ENCODE data around the gene DHX32.

DHX32 gene

DNA sequence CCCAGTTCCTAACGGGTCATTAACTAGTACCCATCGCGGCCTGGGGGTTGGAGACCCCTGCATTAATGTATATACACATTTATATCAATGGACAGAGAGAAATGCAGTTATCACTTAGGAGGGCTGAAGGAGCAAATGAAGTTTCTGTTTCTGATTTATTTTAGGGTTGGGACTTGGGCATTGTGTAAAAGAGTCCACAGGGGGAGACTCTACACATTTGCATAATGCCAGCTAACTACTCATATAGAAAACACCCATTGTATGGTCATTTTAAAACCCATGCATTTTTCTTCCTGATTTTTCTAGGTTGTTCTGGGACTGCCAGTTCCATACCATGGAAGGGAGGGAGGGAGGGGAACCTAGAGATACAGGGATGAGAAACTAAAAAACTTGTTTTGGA is 34.2 kb downstream of the DHX32 start:
- no peak for DNase-seq

DNA sequence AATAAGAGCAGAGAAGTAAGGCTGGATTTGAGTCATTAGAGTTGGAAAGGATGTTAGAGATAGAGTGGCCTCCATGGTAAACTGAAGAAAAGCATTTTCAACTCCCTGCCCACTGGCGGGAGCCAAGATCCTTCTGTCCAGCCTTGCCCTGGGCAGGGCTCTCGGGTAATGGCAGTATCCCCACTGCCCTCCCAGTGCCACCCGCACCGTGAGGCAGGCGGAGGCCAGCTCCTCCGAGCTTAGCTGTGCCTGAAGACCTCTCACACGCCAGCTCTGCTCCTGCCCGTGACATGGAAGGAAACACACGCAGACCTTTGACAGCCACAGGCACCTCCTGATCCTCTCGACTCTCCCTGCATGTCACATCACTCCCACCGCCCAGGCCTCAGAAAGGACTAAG is 35.5 kb downstream of the DHX32 start:
- no peak for DNase-seq

DNA sequence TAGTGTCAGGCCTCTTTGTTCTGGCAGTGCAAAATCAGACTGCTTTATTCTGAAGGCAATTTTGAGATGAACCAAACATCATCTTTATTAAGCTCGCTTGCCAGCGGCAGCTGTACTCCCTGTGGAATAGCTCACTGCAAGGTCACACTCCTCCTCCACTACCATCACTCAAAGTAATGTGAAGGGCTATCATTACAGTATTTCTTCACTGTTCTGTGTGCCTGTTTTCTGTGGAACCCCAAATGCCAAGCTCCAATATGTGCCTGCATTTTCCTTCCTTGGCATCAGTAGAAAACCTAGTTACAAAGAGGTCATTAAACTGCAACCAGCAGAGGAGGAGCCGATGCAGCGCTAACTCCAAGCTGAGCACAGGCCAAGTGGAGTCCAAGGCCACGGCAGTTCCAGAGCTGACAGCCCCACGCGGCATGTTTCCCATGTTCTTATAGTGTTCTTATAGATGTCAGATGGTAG is 36.3 kb downstream of the DHX32 start:
- no peak for DNase-seq

DNA sequence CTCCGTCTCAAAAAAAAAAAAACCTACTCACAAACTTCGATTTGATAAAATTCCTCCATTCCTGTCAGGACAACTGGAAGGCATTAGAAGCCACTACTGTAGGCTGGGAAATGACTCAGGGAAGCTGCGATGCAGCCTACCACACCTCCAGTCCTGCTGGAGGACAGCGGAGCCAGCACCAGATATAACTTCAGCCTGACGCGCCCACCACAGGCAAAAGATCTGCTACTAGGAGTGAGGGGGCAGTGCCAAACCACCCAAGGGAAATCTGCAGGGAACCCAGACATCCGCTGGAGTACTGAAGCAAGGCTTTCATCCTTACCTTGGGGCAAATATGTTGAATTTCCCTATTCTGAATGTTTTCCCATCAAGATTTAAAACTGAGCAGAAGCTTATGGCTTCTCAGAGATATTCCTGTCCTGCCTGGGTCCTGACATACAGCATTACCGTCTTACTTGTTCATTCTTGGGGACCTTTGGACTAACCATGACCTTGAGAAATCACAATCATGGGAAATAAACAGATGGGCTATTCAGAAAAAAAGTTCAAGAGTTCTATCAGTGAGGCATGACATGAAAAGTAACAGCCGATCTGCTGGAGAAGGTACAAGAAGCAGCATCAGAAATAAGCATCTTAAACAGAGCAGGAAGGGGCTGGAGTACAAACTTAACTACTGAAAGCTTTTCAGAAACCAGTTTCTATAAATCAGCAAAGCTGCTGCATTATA is 37.3 kb downstream of the DHX32 start:
- no peak for DNase-seq

DNA sequence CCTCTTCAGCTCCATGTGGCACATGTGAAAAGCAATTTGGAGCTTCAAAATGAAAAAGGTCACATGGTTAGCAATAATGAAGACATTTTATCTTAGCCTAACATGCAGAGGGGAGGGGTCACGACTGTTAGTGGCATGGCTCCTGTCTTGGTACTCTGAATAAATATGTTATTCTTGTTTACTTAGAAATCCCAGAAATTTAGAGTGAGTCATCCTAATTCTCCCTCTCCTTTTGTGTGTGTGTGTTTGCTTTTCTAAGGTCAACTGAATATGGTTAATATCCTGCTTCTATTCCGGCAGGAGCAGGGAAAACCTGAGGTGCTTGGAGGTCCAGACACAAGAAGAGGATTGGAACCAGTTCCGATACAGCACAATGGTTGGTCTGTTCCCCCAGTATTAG is 40.1 kb downstream of the DHX32 start:
- DNase-seq = no peak

DNA sequence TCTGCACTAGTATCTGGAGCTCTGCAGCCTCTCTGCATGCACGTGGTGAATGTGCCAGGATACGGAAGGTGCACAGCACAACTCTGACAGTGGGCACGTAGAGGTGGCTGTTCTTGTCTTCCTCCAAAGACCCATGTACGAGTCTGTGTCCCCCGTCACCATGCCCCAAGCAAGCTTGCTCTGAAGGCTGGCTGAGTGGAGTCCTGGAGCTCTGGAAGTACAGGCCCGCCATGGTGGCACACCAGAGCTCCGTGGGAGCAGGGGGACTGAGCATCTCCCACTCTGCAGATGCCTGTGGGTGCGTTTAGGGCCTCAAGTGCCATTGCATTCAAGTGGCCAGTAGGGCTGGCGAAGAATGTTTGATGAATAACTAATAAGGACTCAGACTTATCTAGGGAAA is 40.7 kb downstream of the DHX32 start:
- no peak for DNase-seq

DNA sequence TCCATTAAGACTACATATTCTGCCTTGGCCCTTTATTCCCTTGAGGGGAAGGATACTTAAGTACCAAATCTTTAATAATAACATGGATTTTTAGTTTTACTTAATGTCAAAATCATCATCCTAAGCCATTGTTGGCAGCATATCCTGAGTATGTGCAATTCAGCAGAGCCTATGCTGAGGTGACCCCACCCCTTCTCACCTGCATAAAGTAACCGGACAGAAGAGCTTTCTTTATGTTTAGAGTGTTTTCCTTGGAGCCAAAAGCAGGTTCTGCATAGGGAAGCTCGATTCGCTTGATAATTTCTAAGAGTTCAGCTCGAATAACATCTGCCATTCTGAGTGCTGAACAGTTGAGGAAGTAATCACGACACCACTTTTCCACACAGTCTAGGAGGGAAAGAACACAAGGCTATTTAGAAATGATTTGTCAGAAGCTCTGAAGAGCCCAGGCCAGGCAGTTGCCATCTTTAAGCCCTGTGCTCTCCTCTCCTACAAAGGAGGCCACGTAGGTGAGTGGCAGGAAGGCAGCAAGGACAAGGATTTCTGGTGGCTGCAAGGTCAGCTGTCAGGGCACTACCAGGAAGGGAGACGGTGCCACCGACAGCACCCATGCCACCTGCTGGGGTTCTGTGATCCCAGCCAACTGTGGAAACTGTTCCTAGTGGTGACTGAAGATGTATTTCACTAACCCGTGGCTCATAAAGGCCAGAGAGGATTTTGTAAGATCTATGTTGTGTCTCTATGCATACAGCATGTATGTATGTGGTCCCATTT is 42.1 kb downstream of the DHX32 start:
- no peak for DNase-seq

DNA sequence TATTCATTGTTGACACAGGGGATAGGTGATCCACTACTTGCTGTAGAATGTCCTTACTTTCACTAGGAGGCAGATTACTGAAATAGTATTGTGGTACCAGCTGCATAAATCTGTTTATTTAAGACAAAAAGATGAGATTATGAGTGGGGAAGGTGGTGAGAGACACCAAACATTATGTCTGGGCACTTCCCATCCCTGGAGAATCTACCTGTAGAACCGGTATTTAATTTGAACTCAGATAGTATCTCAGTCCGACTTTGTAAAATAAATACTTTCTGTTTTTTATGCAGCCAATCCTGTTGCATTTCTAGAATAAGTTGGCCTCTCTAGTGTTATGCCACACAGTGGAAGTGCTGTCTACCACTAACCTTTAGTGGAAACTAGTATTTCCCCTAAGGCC is 44.3 kb downstream of the DHX32 start:
- DNase-seq = no peak

DNA sequence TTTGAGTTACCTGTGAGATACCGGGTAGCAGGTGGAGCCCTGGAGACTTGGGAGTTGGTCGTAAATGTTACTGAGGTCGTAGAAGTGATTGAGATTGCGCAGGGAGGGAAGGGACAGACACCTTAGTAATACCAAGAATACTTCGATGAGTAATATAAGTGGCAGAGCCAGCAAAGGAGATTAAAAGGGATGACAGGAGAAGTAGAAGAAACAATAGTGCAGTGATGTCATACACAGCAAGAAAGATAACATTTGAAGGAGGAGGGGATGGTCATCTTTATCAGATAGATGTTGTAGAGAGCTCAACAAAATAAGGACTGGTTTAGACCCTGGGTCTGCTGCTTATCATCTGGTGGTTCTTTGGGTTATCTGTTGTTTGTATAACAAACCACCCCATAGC is 52.8 kb downstream of the DHX32 start:
- DNase-seq = peak; percentile 62

DNA sequence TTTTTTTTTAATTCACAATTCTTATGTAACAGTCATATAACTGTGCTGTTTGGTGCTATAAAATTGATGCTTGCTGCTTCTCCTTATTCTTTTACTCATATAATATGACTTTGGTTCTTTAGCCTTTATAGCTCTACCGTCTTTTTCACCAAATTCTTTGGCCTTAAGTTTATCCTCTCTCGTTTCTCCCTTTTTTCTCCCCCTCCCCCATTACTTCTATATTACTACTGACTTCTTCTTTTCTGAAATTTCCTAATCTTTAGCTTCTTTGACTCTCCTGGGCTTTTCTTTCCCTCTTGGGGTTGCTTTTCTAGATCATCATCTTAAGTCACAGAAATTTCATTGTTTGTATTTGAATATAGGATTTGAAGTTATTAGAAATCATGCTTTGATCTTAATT is 54.0 kb downstream of the DHX32 start:
- no peak for DNase-seq

DNA sequence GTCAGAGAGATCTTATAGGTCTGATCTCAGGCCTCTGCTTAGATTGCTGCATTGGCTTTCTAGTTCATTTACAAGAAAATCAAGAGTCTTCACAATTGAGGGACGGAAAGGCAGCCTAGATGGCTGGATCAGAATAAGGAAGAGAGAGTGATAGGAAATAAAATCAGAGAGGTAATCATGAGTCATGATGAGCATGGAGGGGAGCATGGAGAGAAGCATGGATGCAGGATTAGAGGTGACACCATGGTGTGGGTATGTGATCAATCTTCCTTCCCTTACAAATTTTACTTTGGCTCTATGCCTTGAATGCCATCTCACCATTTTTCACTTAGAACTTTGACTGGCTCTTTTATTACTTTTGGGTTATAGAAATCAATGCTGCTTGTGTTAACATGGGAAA is 56.4 kb downstream of the DHX32 start:
- no peak for DNase-seq

DNA sequence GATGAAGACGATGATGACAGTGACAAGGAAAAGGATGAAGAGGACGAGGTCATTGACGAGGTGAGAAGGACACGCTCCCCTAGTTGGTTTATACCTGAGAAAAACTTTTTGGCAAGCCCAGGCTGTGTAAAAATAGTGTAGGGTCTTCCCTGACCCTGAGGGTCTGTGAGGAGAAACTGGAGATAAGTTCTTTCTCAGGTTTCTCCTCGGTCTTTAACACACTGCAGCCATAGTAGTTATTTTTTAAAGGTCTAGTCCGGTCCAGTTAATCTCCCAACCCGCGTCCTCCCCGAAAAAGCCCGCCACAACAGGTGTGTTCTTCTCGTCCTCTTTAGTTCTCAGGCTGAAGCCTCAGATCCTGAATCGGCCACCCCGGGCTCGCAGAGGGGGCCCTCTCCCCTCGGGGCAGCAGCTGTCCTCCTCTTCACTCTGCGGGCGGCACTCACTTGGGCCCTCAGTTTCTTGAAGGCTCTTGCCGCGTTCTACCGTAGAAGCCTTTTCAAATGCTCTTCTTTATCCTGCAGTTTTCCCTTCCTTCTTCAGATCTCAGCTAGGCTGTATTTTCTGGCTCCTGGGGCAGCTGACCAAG is 57.3 kb downstream of the DHX32 start:
- DNase-seq = no peak

DNA sequence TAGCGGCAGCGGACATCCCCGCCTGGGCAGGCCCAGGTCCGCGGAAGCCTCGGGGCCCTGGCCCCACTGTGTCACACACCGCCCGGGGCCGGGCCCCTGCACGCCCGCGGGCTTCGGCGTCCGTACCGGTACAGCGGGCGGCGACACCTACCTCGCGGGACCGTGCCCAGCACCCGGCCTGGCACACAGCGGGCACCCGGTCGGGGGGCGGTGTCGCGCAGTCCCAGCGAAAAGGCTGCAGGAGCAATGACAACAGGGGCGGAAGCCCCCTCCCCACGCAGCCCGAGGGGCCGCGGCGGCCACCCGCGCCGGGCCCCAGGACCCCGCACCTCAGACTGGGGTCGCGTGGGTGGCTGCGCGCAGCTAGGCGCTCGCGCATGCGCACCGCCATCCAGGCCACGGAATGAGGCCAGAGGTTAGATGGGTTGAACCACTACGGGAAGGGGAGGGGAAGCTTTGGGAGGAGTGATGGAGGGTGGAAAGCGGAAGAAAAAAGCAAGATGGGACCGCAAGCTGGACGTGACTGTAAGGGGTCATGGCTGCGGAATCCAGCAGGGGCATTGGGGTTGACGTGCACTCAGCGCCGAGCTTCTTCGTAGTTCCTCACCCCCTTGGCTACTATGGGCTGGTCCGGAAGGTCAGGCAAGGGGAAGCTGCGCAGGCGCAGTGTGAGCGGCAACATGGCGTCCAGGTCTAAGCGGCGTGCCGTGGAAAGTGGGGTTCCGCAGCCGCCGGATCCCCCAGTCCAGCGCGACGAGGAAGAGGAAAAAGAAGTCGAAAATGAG is 58.0 kb downstream of the DHX32 start, which contains the start of the genes BCCIP and UROS:
TSS of gene BCCIP (plus strand) at position 669 of the 785 bp plus-strand sequence. CDS start at position 681, 12 bp downstream.
TSS of gene UROS (minus strand) at position 381 of the 785 bp plus-strand sequence. CDS start 6,759 bp downstream, outside the sequence.
- peak; percentile 92 for DNase-seq

DNA sequence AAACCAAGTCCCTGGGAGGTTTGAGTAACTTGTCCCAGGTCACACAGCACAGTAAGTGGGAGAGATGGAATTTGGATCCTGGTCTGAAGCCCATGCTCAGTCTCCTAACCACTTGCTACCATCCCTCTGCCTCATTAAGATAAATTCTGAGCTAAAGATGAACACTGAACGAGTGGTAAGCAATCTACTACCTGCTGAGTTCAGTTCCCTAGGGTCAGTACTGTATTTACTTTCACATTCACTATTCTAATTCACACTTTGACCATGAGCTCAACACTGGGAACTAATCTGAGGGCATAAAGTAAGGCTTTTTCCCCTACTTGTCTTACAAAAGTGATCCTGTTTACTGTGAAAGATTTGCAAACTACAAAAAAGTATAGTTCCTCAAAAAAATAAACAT is 60.4 kb downstream of the DHX32 start:
- DNase-seq = no peak

DNA sequence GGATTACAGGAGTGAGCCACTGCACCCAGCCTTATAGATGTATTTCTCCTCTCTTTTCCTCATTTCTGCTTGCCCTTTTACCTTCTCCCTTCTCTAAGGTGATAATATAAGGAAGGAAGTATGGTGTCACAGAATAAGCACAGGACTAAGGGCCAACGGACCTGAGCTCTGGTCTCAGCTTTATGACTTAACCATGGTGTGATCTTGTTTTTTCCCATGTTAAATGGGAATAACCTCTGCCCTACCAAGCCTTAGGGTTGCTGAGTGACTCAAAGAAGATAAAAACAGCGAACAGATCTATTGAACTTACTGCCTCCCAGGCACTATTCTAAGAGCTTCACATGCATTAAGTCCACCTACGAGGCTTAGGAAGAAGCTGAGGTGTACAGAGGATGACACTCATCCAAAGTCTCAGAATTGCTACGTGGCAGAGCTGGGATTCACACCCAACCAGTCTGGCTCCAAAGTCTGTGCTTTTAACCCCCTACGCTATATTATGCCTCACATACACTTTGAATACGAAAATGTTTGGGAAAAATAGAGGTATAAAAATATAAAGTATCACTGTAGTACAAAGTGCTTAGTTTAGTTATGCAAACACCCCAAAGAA is 63.6 kb downstream of the DHX32 start:
- DNase-seq = no peak

DNA sequence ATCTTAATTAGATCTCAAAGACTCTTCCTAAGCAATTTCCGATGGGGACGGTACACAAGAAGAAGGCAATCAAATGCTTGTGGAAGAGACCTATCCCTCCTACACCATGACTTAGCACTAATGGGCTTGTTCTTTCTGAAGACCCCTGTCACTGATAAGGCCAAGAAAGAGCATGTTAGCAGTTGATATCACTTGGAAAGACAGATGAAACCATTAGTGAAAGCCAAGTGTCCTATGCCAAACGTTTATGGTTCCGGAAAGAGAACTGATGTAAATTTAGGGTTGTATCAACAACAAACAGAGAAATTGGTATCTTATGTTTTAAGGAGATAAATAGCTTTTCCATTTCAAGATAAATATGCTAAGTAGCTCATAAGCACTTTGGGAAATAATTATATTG is 64.5 kb downstream of the DHX32 start:
- no peak for DNase-seq

DNA sequence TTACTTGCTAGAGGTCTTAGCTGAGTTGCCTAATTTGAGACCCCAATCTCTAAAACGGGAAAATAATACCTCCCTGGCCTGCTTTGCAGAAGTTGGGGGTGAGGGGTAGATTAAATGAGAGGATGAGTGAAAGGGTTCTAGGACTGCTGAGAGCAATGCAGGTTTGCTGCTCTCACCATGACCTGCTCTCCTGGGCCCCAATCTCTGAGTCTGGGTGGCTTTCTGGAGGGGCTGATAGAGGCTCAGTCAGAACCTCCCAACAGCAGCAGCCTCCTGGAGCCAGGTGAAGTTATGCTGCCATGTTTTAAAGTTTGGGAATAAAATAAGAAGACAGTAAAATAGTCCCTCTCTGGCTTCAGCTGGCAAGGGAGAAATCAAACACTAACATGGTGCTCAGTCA is 65.3 kb downstream of the DHX32 start:
- DNase-seq = no peak

DNA sequence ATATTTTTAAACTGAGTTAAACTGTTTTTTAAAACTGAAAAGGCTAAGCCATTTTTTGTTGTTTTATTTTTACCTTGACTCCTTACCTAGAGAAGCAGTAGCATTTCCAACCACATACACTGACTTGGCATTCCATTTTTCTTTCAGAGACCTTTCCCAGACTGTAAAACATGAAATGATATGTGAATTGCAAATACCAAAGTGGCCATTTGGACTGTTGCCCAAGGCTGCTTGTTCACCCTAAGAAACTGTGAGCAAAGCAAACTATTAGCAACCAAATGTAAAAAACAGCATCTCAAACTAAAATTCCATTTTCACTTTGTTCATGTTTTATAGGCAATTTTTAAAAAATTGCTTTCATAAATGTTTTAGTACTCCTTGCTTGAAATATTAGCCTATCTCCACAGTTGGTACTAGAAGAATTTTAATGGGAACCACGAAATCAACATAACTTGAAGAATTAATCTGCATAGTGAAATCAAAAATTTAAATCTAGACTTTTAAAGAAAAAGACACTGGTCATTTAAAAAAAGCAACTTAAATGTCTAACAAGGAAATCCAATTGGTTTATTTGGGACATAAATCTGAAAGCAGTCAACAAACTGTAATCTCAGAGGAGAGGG is 68.9 kb downstream of the DHX32 start:
- no peak for DNase-seq

DNA sequence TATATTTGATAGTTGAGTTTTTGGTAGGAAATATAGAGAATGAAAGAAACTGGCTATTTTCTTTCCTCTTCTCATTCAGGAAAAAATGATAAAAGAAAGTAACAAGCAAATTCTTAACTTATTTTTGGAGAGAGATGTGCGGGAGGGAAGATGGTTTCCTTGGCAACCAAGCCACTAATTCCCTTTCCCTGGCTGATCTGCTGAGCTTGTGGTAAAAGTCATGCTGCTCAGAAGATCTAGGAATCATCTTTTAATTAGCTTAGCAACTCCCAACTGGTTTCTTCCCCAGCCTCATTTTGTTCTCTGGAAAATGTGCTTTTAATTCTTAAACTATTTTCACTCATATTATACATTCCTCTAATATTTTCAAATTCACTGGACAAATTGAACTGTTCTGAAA is 69.8 kb downstream of the DHX32 start:
- DNase-seq = no peak

DNA sequence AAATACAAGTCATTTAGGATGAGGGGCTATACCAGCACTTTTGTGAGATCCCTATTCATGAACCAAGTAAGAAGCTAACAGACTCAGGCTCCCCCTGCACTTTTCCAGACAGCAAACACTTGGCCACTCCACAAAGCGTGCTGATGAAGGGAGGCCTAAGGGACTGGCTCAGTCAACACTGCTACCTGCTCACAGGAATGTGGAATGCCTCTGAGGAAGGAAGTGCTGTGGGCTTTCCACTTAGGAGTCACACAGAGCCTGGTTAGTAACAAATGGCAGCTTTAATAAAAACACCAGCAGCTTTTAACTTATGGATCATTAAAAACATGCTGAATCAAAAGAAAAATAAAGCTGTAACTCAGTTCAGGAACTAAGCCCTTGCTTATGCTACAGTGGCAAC is 73.0 kb downstream of the DHX32 start:
- DNase-seq = no peak

DNA sequence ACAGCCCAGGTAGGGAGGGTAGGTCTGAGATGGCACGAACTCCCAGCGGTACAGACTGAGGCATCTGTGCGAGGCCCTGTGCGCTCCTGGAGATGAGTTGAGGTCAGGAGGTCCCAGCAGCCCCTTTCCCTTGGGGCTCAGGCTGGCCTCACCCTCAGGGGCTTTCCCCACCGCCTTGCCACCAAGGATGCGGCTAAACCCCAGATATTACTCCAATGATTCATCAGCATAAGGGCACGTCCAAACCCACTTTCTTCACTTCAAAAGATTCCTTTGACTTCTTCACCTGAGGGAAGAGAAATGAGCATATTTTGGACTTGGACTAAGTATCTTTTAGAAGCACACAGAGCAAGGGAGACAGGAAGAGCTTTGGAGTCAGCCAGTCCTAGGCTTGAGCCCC is 78.4 kb downstream of the DHX32 start:
- DNase-seq = no peak

DNA sequence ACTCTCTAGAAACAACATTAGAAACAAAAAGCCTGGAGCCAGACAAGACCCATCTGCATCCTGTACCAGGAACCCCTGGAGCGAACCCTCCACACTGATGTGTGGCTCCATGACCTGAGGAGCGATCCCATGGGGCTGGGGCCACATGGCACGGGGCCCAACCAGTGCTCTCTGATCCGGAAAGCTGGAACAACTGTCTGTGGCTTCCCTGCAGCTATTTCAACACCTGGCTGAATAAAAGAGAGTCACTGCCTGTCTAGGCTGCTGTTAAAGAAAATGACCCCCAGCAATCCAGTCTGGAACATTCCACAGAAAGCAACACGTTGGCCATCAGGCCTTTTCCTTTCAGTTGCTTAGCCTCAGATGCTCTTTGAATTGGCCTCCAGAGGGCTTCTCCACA is 79.0 kb downstream of the DHX32 start:
- no peak for DNase-seq

All from activated CD4-positive, alpha-beta T cell treated with anti-CD3 and anti-CD28 coated beads, Interleukin-10, Interleukin-2, amounts not matched to agents 100 ng/mL and 50 ng/mL, durations not matched to agents 16 hours and 8 hours (primary cell).